ENCODE results near the gene PHC1.

DNA sequence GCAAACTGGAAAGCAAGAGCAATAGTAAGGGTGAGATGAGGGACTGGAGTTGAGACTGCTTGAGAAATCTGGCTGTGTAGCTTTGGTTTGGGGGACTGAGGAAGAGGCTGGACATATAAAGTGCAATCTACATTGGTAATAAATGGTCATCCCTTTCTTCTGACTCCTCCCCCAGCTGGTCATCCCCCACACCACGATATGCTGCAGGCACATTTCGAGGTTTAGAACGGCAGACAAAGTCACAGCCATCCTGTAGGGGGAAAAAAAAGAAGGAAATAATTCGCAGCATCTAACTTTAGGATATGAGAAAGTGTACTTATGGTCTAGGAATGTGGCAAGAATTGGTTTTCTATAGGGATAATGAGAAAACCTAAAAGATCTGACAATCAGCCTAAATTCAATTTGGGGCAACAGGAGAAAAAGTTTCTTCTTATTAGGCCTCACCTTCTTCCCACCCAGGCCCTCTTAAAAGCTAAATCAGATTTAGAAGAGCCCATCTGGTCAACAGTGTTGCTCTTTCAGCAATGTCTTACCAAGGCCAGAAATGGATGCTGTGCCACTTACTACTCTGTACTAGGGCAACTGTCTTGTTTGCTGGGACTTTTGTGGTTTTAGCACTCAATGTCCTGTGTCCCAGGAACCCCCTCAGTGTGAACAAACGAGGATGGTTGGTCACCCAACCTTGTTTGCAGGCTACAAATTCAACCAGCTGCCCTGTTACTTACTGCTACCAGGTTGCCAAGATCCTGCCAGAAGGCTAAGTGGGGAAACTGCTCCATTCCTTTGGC, 27.6 kb downstream of the PHC1 start:
- TF ChIP-seq CTCF (IDR thresholded peaks at IDR 0.05) (no peak), POLR2A (IDR thresholded peaks at IDR 0.05) (no peak), POLR2AphosphoS5 (IDR thresholded peaks at IDR 0.05) (no peak)
